ENCODE measurements around the gene TBC1D25.
A peak's percentile ranks its signal among the peaks of the same experiment; 100 is the strongest.
"Not testable (repeated sequence)": the region's sequence is repeated elsewhere in the genome, so short reads cannot be mapped to it uniquely, and the experiment has no call there.

TBC1D25 gene

GRCh38 chrX:48523682-48524081 is 15.8 kb upstream of the TBC1D25 start:
- Histone ChIP-seq H3K4me1 (ENCODE audit: insufficient read depth, low read length) (no peaks in the 10 kb centered on the region), H3K9ac (ENCODE audit: low read depth, low read length) (no peak overlapping the region), H3K36me3 (ENCODE audit: insufficient read depth, low read length) (no peaks in the 10 kb centered on the region; the same call in 1 of the 2 replicates), H3K9me3 (ENCODE audit: control insufficient read depth, insufficient read depth, low read length) (no peaks in the 10 kb centered on the region)

- H3K9ac ChIP-seq (ENCODE audit: low read depth, low read length); H3K36me3 ChIP-seq (ENCODE audit: insufficient read depth, low read length); H3K9me3 ChIP-seq (ENCODE audit: control insufficient read depth, insufficient read depth, low read length); H3K4me1 ChIP-seq (ENCODE audit: insufficient read depth, low read length): not testable (repeated sequence)
These were observed 13.7 kb upstream of the TBC1D25 start for GRCh38 chrX:48525853-48526252.

- no peak overlapping the region for H3K9ac ChIP-seq (ENCODE audit: low read depth, low read length)
- no peaks in the 10 kb centered on the region for H3K9me3 ChIP-seq (ENCODE audit: control insufficient read depth, insufficient read depth, low read length)
- H3K4me1 ChIP-seq (ENCODE audit: insufficient read depth, low read length) = no peaks in the 10 kb centered on the region
- H3K36me3 ChIP-seq (ENCODE audit: insufficient read depth, low read length) = no peaks in the 10 kb centered on the region; the same call in 1 of the 2 replicates
These were observed 8.8 kb upstream of the TBC1D25 start for GRCh38 chrX:48530736-48531135.

GRCh38 chrX:48531358-48531959 is 8.1 kb upstream of the TBC1D25 start:
- no peaks in the 10 kb centered on the region; the same call in 1 of the 2 replicates for H3K36me3 ChIP-seq (ENCODE audit: insufficient read depth, low read length)
- H3K9me3 ChIP-seq (ENCODE audit: control insufficient read depth, insufficient read depth, low read length) = no peaks in the 10 kb centered on the region
- no peak overlapping the region for H3K9ac ChIP-seq (ENCODE audit: low read depth, low read length)
- H3K4me1 ChIP-seq (ENCODE audit: insufficient read depth, low read length) = no peaks in the 10 kb centered on the region

- Histone ChIP-seq H3K36me3 (ENCODE audit: insufficient read depth, low read length) (no peaks in the 10 kb centered on the region; the same call in 1 of the 2 replicates), H3K9me3 (ENCODE audit: control insufficient read depth, insufficient read depth, low read length) (no peaks in the 10 kb centered on the region), H3K9ac (ENCODE audit: low read depth, low read length) (no peak overlapping the region), H3K4me1 (ENCODE audit: insufficient read depth, low read length) (no peaks in the 10 kb centered on the region)
These were observed 7.4 kb upstream of the TBC1D25 start for GRCh38 chrX:48532161-48532560.

GRCh38 chrX:48533165-48533564 is 6.3 kb upstream of the TBC1D25 start:
- Histone ChIP-seq H3K9ac (ENCODE audit: low read depth, low read length) (no peak overlapping the region), H3K36me3 (ENCODE audit: insufficient read depth, low read length) (no peaks in the 10 kb centered on the region), H3K9me3 (ENCODE audit: control insufficient read depth, insufficient read depth, low read length) (no peaks in the 10 kb centered on the region), H3K4me1 (ENCODE audit: insufficient read depth, low read length) (no peaks in the 10 kb centered on the region)

GRCh38 chrX:48538641-48539344 is 721 bp upstream of the TBC1D25 start:
- Histone ChIP-seq H3K9ac (ENCODE audit: low read depth, low read length) (peak overlapping the region; percentile 25; the same call in 1 of the 2 replicates), H3K36me3 (ENCODE audit: insufficient read depth, low read length) (no peaks in the 10 kb centered on the region), H3K9me3 (ENCODE audit: control insufficient read depth, insufficient read depth, low read length) (no peaks in the 10 kb centered on the region), H3K4me1 (ENCODE audit: insufficient read depth, low read length) (no peaks in the 10 kb centered on the region)

- no peaks in the 10 kb centered on the region for H3K36me3 ChIP-seq (ENCODE audit: insufficient read depth, low read length)
- peak overlapping the region; percentile 72; the same call in 1 of the 2 replicates for H3K9ac ChIP-seq (ENCODE audit: low read depth, low read length)
- H3K9me3 ChIP-seq (ENCODE audit: control insufficient read depth, insufficient read depth, low read length) = no peaks in the 10 kb centered on the region
- no peaks in the 10 kb centered on the region for H3K4me1 ChIP-seq (ENCODE audit: insufficient read depth, low read length)
These were observed 488 bp downstream of the TBC1D25 start for GRCh38 chrX:48540028-48540375.

- H3K36me3 ChIP-seq (ENCODE audit: insufficient read depth, low read length) = no peaks in the 10 kb centered on the region
- no peaks in the 10 kb centered on the region for H3K9me3 ChIP-seq (ENCODE audit: control insufficient read depth, insufficient read depth, low read length)
- no peak overlapping the region; the same call in 1 of the 2 replicates for H3K9ac ChIP-seq (ENCODE audit: low read depth, low read length)
- H3K4me1 ChIP-seq (ENCODE audit: insufficient read depth, low read length) = no peaks in the 10 kb centered on the region
These were observed 966 bp downstream of the TBC1D25 start for GRCh38 chrX:48540480-48540879.

- Histone ChIP-seq H3K36me3 (ENCODE audit: insufficient read depth, low read length) (no peaks in the 10 kb centered on the region), H3K9ac (ENCODE audit: low read depth, low read length) (no peak overlapping the region), H3K4me1 (ENCODE audit: insufficient read depth, low read length) (no peaks in the 10 kb centered on the region), H3K9me3 (ENCODE audit: control insufficient read depth, insufficient read depth, low read length) (no peaks in the 10 kb centered on the region)
These were observed 1.8 kb downstream of the TBC1D25 start for GRCh38 chrX:48541140-48541814.

GRCh38 chrX:48548871-48549270 is 9.4 kb downstream of the TBC1D25 start:
- H3K9ac ChIP-seq (ENCODE audit: low read depth, low read length) = no peak overlapping the region
- no peaks in the 10 kb centered on the region for H3K9me3 ChIP-seq (ENCODE audit: control insufficient read depth, insufficient read depth, low read length)
- no peaks in the 10 kb centered on the region for H3K36me3 ChIP-seq (ENCODE audit: insufficient read depth, low read length)

GRCh38 chrX:48555731-48556325 is 16.3 kb downstream of the TBC1D25 start:
- not testable (repeated sequence) for H3K9me3 ChIP-seq (ENCODE audit: control insufficient read depth, insufficient read depth, low read length); H3K9ac ChIP-seq (ENCODE audit: low read depth, low read length); H3K36me3 ChIP-seq (ENCODE audit: insufficient read depth, low read length)

More at GRCh38 chrX:48548871-48549270, 9.4 kb downstream of the TBC1D25 start:
- H3K4me1 ChIP-seq (ENCODE audit: insufficient read depth, low read length) = no peaks in the 10 kb centered on the region

GRCh38 chrX:48558271-48558670 is 18.8 kb downstream of the TBC1D25 start:
- Histone ChIP-seq H3K9ac (ENCODE audit: low read depth, low read length) (no peak overlapping the region), H3K9me3 (ENCODE audit: control insufficient read depth, insufficient read depth, low read length) (no peaks in the 10 kb centered on the region), H3K36me3 (ENCODE audit: insufficient read depth, low read length) (no peaks in the 10 kb centered on the region), H3K4me1 (ENCODE audit: insufficient read depth, low read length) (no peaks in the 10 kb centered on the region)

More at GRCh38 chrX:48555731-48556325, 16.3 kb downstream of the TBC1D25 start:
- H3K4me1 ChIP-seq (ENCODE audit: insufficient read depth, low read length) = not testable (repeated sequence)

- no peak overlapping the region for H3K9ac ChIP-seq (ENCODE audit: low read depth, low read length)
- no peaks in the 10 kb centered on the region for H3K36me3 ChIP-seq (ENCODE audit: insufficient read depth, low read length)
- no peaks in the 10 kb centered on the region for H3K4me1 ChIP-seq (ENCODE audit: insufficient read depth, low read length)
These were observed 20.1 kb downstream of the TBC1D25 start for GRCh38 chrX:48559636-48560035.

More at GRCh38 chrX:48559636-48560035, 20.1 kb downstream of the TBC1D25 start:
- H3K9me3 ChIP-seq (ENCODE audit: control insufficient read depth, insufficient read depth, low read length) = no peaks in the 10 kb centered on the region

Data from ES-I3 (cell line).